Erythroblast (primary cell): ENCODE results near the gene CAMSAP2.

Source experiments
- GATA1 ChIP-seq: IDR thresholded peaks from 2 replicates; pipeline ENCODE4 v1.6.1; 2011; ENCODE audit warnings: low read depth, mild to moderate bottlenecking, control low read depth, low read length, moderate library complexity
- POLR2A ChIP-seq: IDR thresholded peaks from 2 replicates; pipeline ENCODE4 v1.6.1; 2011; ENCODE audit warnings: mild to moderate bottlenecking, low read length

DNA sequence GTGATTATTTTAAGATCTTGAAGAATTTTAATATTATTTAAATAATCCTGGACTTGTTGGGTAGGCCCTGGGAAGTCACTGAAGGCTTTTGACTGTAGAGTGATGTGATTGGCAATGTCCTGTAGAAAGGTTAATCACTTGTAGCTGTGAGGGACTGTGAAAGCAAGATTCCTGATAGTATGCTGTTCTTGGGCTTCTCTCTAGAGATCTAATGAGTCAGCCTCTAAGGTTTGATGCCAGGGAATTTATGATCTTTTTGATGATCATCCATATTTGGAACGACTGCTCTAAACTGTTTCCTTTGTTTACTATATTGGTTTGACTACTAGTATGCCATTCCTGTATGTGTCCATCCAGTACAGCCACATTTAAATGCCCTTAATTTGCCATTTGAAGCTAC, 56.5 kb downstream of the CAMSAP2 start:
- TF ChIP-seq POLR2A (no peak), GATA1 (no peak)
